Right ventricle myocardium superior (tissue), 1 donor: ENCODE data around the gene PEX26. TPM values are rescaled to one million over a fixed set of nuclear protein-coding genes. Genes with fewer than 3 reads are reported as not detected.
"Not testable (repeated sequence)": the region's sequence is repeated elsewhere in the genome, so short reads cannot be mapped to it uniquely, and the experiment has no call there.

Experiments used
- ATAC-seq: fragments of 200-7000 bp; cut with Tn5 transposase; one replicate; pipeline ENCODE4 v1.9.1; 2020; ENCODE audit warnings: mild to moderate bottlenecking; ENCODE audit not compliant: poor library complexity
- DNase-seq: peaks from one replicate; pipeline ENCODE4 v3.0.0-alpha.2; 2020
- intact Hi-C: fragments of 100-400 bp; cut with DNase I; formaldehyde crosslinking; loops from one replicate; pipeline ENCODE4 v1.11.2; 2022
- total RNA-seq: library from RNA; stranded (reverse); fragmentation: NEBNext Ultra II Directional; extraction: Animal tissue kit (Norgen Biotek cat#: 25700); gene quantifications from one replicate; pipeline ENCODE4 v1.2.1, GENCODE V29; 2021
- donor health status: DM: no; HTN: yes; CAD: no; lungs with severe emphysema.

PEX26 gene
- total RNA-seq, 1 donor from 2014 or later = 20.3 TPM

DNA sequence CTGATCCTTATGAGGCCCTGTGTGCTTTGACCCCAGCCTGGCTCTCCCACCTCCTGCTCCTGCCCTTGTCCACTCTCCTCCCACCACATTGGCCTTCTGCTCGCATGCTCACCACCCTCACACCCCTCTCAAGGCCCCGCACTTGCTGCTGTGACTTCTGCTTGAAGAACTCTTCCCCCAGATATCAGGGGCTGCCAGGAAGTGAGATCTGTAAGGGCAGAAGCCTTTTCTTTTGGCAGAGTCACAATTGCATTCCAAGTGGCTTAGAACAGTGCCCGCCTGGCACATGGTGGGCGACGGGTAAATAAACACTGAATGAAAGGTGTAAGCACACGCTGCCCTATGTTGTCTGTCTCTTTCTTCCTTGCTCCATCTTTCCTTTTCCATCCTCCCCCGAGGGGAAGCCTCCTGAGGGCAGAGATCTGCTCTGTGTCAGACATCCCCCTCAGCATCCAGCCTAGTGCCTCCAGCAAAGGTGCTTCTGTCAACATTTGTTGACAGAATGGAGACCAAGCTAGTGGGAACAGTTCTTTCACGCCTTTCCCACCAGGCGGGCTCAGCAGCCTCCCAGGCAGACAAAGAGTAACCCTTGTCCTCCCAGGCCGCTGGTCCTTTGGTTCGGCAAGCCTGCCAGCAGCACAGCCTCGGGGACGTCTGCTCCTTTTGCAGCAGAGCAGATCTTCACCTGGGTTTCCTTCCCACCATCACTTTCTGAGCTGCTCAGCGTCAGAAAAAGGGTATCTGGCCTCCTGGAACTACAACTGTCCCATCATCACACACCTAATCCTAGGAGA is 10.0 kb upstream of the PEX26 start:
- intact Hi-C loops = no loop called here
- DNase-seq (no peak), ATAC-seq (peak; percentile 47)

DNA sequence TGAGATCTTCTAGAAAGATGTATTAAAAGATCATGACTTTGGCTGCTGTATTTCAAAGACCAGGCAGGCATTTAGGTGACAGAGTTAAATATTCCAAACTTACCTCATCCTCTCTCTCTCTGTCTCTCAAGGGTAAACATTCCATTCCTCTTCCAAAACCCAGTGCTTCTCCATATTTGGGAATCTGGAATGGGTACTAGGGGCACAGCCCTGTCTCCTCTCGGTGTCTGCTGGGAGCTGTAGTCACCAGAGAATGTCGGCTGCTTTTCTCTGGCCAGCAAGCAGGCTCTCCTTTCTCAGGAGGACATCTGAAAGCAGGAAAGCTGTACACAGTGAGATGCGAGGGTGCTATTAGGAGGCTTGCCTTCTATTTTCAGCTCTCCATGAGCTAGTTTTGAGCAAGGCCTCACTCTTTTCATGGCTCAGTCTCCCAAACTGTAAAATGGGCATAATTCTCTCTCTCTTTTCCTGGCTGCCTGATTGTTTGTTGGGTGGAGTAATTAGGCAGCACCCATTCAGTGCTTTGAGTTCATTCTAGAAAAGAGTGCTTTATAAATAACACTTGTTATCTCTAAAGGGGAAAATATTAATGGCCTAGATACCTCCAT is 9.3 kb upstream of the PEX26 start:
- ATAC-seq (peak; percentile 89), DNase-seq (no peak)
- intact Hi-C loops = no loop called here

DNA sequence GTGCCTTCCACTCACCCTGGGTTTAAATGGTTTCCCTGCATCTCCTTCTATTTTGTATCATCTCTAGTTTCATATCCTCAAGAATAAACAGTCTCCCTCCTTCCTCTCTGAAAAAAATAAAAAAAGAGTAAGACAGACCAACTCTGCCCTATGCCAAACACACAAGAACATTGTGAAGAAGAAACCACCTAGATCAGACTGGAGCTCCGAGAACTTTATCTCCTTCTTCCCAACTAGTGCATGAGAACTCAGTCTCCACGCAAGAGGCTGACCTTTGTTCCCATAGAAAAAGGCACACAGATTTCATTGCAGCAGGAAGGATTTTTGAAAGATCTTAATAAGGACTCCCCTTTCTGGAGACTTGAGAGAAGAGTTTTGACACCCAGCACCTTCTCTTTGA is 8.7 kb upstream of the PEX26 start:
- DNase-seq (no peak), ATAC-seq (no peak)
- intact Hi-C loops = no loop called here

DNA sequence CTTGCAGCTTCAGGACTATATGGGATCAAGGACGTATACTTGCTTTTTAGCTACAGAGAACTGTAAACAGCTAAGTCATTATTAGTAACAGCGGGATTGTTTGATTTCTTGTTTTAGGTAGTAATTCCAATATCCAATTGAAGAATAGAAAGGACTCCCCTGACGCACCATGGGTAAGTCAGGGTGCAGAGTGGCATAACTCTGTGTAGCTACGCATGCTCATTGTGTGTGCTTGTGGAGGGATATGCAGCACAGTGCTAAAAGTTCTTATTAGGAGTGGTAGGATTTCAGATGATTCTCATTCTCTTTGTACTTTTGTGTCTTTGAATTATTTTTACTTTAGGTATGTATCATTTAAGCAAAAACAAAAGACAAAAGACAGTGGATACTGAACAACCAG is 7.7 kb upstream of the PEX26 start:
- ATAC-seq = no peak
- intact Hi-C loops = loop anchor here (10.0 kb wide), 2 partner anchors 85 to 175 kb away; no protein-coding TSS in a partner anchor
- DNase-seq = no peak

DNA sequence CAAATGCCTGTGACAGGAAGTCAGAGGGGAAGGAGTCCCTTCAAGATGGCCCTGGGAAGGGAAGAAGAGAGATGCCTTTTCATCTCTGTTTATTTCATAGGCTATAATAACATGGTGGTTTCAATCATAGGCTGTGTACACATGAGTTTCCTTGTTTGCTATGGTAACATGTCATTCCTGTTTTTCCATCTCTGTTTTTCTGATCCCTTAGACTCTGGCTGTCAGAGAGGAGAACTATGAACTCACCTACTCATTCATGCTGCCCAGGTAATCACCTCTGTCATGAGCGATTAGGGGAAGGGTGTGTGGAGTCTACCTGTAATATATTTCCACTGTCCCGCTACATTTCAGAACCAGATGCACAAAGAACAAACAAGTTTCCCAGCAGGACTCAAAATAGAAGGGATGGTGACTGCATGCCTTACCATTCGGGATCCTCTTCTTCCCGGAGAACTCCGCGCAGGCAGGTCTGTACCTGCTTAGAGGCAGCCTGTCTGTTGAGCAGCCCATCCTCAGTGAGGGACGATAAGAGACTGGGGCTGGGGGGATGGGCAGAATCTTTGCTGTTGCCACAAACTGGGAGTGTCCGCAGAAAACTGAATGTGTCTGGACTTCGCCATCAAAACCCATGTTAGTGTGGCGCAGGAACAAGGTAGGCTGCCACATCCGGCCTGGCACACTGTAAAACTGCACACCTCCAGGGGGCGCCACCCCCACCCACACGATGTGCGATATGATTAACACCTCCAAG is 7.1 kb upstream of the PEX26 start:
- intact Hi-C loops = loop anchor here (10.0 kb wide), 2 partner anchors 86 to 176 kb away; no protein-coding TSS in a partner anchor
- DNase-seq = no peak
- no peak for ATAC-seq

DNA sequence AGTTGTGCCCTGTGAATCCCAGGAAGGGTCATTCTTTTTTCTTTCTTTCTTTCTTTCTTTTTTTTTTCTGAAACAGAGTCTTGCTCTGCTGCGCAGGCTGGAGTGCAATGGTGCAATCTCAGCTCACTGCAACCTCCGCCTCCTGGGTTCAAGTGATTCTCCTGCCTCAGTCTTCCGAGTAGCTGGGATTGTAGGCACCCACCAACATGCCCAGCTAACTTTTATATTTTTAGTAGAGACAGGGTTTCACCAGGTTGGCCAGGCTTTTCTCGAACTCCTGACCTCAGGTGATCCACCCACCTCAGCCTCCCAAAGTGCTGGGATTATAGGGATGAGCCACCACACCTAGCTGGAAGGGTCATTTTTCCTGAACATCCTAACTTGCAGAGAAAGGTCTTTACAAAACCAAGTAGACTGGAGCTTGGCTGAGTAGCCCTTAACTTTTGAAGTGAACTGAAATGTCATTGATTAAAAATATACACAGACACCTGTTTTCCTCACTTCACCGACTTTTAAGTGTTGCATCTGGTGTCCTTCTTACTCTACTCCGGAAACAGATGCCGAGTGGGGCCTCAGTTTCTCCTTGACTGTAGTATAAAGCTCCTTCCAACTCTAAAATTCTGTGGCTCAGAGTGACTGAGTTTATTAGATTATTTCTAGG is 6.4 kb upstream of the PEX26 start:
- intact Hi-C loops = loop anchor here (10.0 kb wide), 2 partner anchors 87 to 177 kb away; no protein-coding TSS in a partner anchor
- not testable (repeated sequence) for DNase-seq, ATAC-seq

DNA sequence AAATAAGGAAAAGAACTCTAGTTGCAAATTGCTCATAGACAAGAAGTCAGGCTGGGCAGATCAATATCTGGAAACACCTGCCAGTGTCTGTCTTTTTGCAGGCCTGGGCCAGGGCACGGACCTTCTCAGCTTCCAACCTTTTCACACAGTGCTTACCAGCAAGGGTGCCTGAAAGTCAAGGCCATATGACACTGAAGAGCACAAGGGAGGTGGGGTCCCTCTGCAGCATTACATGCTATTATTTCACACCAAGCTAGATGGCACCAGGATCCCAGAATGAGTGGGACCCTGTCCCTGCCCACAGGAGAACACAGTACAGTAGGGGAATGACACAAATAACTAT is 5.9 kb upstream of the PEX26 start:
- DNase-seq = no peak
- no peak for ATAC-seq
- intact Hi-C loops = loop anchor here (10.0 kb wide), 2 partner anchors 87 to 177 kb away; no protein-coding TSS in a partner anchor

DNA sequence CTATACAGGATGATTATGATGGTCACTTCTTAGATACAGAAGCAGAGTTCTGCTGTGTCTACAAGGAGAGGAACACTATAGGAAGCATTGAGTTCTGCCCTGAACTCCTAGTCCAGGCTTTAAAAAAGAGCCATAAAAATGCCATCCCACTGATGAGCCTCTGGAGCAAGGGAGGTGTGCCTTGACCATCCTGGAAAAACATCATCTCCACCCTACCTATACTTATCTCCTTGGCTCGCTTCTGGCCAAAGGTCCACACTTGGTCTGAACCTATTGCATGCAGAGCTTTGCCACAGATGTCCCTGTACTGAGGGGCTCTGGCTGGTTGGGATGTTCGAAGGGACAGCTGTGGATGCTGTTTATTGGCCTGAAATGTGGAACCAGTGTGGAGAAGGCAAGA is 4.3 kb upstream of the PEX26 start:
- intact Hi-C loops = loop anchor here (10.0 kb wide), 2 partner anchors 89 to 179 kb away; no protein-coding TSS in a partner anchor
- ATAC-seq = no peak

DNA sequence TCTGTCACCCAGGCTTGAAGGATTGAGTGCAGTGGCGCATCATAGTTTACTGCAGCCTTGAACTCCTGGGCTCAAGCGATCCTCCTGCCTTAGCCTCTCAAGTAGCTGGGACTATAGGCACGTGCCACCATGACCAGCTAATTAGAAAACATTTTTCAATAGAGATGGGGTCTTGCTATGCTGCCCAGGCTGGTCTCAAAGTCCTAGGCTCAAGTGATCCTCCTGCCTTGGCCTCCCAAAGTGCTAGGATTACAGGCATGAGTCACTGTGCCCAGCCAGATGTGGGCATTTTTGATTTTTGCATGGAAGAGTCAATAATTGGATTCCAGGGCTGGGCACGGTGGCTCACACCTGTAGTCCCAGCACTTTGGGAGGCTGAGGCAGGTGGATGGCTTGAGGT is 3.9 kb upstream of the PEX26 start:
- intact Hi-C loops = loop anchor here (10.0 kb wide), 2 partner anchors 89 to 179 kb away; no protein-coding TSS in a partner anchor
- not testable (repeated sequence) for DNase-seq, ATAC-seq

More for the DNA sequence above, 4.3 kb upstream of the PEX26 start:
- DNase-seq = no peak

DNA sequence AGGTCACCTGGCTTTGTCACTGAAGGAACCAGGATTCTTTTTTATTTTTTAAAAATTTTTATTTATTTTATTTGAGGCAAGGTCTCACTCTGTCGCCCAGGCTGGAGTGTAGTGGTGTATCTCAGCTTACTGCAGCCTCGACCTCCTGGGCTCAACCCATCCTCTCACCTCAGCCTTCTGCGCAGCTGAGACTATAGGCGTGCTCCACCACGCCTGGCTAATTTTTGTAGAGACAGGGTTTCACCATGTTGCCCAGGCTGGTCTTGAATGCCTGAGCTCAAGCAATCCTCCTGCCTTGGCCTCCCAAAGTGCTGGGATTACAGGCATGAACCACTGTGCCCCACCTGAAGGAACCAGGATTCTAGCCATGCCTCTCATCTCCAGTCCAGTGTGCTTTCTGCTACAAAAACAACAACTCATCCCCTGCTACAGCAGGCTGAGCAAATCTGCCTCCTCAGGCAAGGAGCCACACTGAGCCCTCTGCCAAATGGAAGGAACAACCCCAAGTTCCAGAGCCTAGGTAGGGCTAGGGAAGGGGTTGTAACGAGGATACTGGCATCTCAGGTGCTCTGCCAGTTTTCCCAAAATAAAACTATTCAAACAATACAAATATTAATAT is 2.6 kb upstream of the PEX26 start:
- intact Hi-C loops = loop anchor here (5.0 to 10.0 kb wide), 4 partner anchors 90 to 333 kb away; no protein-coding TSS in a partner anchor
- DNase-seq = no peak
- ATAC-seq = no peak

DNA sequence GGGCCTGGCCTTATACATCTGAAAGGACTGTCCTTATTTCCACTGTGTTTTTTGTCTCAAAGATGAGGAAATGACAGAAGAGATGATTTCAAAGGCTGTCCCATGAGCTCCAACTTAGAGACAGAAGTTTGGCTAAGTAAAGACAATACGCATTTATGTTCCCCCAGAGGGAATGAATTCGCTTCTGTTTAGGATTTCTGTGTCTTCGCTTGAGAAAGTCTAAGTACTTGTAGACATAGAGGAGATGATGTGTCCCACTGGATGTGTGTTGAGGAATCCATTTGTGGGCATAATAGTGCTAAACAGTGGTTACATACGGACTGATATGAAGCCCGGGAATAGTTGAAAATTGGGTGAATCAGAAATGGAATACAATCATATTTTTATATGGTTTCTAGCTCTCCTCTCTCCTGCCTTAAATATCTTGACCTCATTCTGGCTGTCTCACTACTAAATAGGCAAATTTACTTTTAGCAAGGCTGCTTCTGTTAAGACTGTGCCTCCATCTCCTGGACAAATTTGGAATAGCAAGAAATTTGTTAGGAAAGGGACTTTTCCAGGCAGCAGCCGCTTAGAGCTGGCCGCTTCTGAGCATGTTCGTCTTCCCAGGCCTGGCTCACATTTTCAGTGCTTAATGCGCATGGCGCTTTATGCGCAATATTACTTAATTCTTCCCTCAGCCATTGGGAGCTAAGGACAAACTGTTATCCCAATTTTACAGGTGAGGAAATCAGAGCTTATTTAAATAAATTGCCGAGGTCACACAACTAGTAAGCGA is 1.9 kb upstream of the PEX26 start:
- DNase-seq = peak; percentile 70

DNA sequence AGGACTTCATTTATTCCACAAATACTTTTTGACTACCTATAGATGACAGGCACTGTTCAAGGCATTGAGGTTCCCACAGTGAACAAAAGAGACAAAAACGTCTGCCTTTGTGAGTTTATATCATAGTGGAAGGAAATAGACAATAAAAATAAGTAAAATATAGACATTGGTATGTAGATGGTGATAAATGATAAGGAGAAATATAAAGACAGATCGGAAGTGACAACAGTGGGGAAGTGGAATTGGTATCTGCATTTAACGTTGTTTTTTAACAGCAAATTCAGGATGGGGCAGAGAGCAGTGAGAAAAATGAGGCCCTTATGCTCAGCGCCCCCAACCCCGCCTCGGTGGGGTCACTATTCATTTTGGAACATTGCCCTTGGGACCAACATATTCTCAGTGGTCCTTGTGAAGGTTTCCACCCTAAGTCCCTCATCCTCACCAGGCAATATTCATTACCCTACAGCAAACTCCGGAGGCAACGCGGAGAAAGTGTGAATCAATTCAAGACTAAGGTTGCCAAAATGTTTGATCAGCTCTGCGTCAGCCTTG is 627 bp upstream of the PEX26 start:
- ATAC-seq (no peak), DNase-seq (no peak)
- intact Hi-C loops = loop anchor here (2.0 to 10.0 kb wide), 5 partner anchors 92 to 335 kb away; no protein-coding TSS in a partner anchor

More for the DNA sequence above, 1.9 kb upstream of the PEX26 start:
- peak; percentile 55 for ATAC-seq
- intact Hi-C loops = loop anchor here (2.0 to 10.0 kb wide), 5 partner anchors 91 to 334 kb away; no protein-coding TSS in a partner anchor

DNA sequence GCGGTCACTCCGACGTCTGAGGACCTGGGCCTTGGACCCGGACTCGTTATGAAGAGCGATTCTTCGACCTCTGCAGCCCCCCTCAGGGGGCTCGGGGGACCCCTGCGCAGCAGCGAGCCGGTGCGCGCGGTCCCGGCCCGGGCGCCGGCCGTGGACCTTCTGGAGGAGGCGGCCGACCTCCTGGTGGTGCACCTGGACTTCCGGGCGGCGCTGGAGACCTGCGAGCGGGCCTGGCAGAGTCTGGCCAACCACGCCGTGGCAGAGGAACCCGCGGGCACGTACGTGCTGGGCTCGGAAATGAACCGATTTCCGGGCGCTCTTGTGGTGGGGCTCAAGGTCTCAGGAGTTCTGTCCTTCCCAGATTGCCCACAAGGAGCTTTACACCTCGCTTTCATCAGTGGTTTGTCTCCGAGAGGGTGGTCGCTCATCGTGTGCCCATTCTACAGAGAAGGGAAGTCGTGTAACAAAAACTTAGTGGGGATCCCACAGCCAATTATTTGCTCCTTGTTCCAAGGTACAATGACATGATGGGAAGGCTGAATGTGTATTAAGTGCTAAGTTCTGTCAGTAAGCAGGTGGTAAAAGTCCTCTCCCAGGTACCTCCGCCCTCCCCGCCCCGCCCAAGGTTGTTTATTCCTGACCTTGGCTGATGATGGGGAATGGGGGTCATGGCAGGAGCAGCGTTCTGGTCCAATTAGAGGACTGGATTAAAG is 695 bp downstream of the PEX26 start:
- intact Hi-C loops = loop anchor here (5.0 to 10.0 kb wide), 4 partner anchors 94 to 336 kb away; no protein-coding TSS in a partner anchor
- DNase-seq = peak; percentile 57
- ATAC-seq = peak; percentile 26

DNA sequence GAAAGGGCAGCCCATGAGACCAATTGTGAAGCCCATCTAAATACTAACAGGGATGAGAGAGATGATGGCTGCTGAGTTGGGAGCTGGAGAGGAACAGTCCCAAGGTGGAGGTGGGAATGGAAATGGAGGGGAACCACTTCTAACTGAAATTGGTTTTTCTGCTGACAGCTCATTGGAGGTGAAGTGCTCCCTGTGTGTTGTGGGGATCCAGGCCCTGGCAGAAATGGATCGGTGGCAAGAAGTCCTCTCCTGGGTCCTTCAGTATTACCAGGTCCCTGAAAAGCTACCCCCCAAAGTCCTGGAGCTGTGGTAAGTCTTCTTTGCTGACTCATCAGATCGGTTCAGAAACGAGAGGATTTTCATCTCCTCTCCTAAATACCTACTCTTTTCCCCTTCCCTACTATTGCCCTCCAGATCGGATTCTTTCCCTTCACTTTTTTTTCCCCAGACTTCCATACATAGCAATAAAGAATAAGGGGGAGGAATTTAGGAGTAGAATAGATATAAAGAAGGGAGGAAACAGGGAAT is 2.0 kb downstream of the PEX26 start:
- no peak for ATAC-seq
- no peak for DNase-seq
- intact Hi-C loops = loop anchor here (5.0 to 10.0 kb wide), 4 partner anchors 95 to 337 kb away; no protein-coding TSS in a partner anchor

DNA sequence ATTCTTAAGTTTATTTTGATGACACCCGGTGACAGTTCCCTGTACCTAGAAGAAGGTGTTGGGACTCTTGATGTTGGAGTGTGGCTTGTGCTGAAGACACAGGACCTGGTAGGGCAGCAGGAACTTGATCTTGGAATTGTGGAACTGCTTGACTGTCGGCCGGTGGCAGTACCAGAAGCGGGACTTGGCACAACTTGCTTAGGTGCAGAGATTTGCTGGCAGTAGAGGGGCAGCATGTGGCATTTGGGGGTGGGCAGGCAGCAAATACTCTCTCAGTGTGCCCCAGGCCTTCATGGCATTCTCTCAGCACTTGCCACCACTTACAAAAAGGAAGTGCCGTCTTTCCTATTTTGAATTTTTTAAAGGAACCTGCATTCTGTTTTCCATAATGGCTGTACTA is 3.6 kb downstream of the PEX26 start:
- no peak for DNase-seq
- ATAC-seq = no peak
- intact Hi-C loops = no loop called here

DNA sequence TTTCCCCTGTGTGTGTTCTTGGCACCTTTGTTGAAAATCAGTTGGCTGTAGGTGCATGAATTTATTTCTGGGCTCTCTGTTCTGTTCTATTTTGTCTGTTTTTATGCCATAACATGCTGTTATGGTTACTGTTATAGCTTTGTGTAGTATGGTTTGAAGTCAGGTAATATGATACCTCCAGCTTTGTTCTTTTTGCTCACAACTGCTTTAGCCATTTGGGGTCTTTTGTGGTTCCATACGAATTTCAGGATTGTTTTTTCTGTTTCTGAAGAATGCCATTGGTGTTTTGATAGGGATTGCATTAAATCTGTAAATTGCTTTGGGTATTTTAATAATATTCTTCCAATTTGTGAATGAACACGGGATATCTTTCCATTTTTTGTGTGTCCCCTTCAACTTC is 4.7 kb downstream of the PEX26 start:
- intact Hi-C loops = no loop called here
- DNase-seq (no peak), ATAC-seq (no peak)
